Measurements from ENCODE around the gene NBDY.

- no peak for TF ChIP-seq CTCF (optimal IDR thresholded peaks at IDR 0.05 in 1 of 3, IDR thresholded peaks at IDR 0.05 in 1 of 3, conservative IDR thresholded peaks at IDR 0.05 in 1 of 3; ENCODE audit: extremely low read depth in 1 of 3, insufficient read depth in 2 of 3, low read length in 3 of 3)
- TF ChIP-seq EZH2 (IDR thresholded peaks at IDR 0.05; ENCODE audit: low read length), result no peak
Observed at GRCh38 chrX:56751071-56751470, 22.0 kb downstream of the NBDY start.

Data from keratinocyte (primary cell).